Astrocyte of the spinal cord (primary cell): ENCODE data around the gene PCGF5.

Experiments
- DNase-seq: peaks from one replicate; pipeline ENCODE4 v3.0.0; 2011; ENCODE audit warnings: low read depth, low spot score
- H3K4me3 ChIP-seq: 2 replicates; pipeline ENCODE4 v1.5.1; 2011; ENCODE audit warnings: low read depth, mild to moderate bottlenecking, low read length, moderate library complexity
- CTCF ChIP-seq: IDR thresholded peaks from 2 replicates; pipeline ENCODE4 v1.5.1; 2012; ENCODE audit warnings: low read depth, mild to moderate bottlenecking, low read length, inconsistent platforms
- in situ Hi-C: cut with HindIII; loops from 2 replicates; pipeline ENCODE4 v1.10.0; 2017; ENCODE audit warnings: low sequenced_read_pairs

The PCGF5 gene

GRCh38 chr10:91289305-91289704 is 68.8 kb downstream of the PCGF5 start:
- TF ChIP-seq CTCF = no peak
- in situ Hi-C loops = no loop called here
- H3K4me3 ChIP-seq = no peak overlapping the region
- DNase-seq = no peak

GRCh38 chr10:91290607-91291006 is 70.1 kb downstream of the PCGF5 start:
- no peak overlapping the region for H3K4me3 ChIP-seq
- no peak for DNase-seq
- no peak for TF ChIP-seq CTCF
- in situ Hi-C loops = no loop called here

GRCh38 chr10:91294134-91294906 is 73.9 kb downstream of the PCGF5 start:
- in situ Hi-C loops = no loop called here
- no peak for TF ChIP-seq CTCF
- H3K4me3 ChIP-seq = no peak overlapping the region
- no peak for DNase-seq

GRCh38 chr10:91295346-91295745 is 74.9 kb downstream of the PCGF5 start:
- no peak overlapping the region for H3K4me3 ChIP-seq
- no peak for TF ChIP-seq CTCF
- peak; percentile 41 for DNase-seq
- in situ Hi-C loops = no loop called here

GRCh38 chr10:91296471-91296870 is 76.0 kb downstream of the PCGF5 start:
- TF ChIP-seq CTCF = peak; percentile 36
- in situ Hi-C loops = no loop called here
- H3K4me3 ChIP-seq = no peak overlapping the region
- DNase-seq = no peak

GRCh38 chr10:91298224-91298871 is 77.9 kb downstream of the PCGF5 start:
- DNase-seq = peak; percentile 87
- H3K4me3 ChIP-seq = peak overlapping the region; percentile 42
- peak; percentile 91 for TF ChIP-seq CTCF
- in situ Hi-C loops = no loop called here
